ENCODE measurements around the gene MINK1. TPM values are rescaled to one million over a fixed set of nuclear protein-coding genes. Genes with fewer than 3 reads are reported as not detected.
A peak's percentile ranks its signal among the peaks of the same experiment; 100 is the strongest.
"Not testable (repeated sequence)": the region's sequence is repeated elsewhere in the genome, so short reads cannot be mapped to it uniquely, and the experiment has no call there.

The MINK1 gene
- total RNA-seq, 1 experiment from 2014 or later, result 20.0 TPM

DNA sequence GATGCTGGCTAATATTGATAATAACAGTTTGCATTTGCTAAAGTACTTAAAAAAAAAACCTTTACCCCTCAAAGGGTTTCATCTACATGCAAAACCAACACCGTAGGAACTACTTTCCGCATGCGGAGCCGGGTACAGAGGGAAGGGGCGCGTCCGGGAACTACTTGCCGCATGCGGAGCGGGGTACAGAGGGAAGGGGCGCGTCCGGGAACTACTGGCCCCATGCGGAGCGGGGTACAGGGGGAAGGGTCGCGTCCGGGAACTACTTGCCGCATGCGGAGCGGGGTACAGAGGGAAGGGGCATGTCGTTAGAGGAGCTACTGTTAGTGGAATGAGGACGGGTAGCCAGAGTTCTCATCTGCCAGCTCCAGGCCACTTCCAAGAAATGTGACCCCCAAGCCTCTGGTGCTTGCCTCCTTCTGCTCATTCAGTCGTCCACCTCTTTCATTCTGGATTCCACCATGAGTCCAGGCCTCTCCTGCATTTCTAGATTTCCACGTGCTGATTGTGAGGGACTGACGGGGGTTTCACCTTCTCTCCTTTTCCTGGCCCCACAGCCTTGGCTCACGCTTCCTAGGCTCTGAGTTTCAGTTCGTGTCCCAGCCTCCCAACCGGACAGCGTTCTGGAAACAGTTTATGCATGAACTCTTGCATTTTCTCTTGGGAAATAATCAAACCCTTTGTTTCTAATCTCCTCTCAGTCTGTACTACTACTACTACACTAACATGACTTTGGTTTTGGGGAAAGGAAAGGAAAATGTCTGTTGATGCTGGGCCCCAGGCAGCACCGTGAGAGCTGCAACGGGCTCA, 26.9 kb downstream of the MINK1 start:
- peaks cover 19% of the 10 kb centered on the region for H3K4me1 ChIP-seq (replicated peaks)
- H3K4me3 ChIP-seq, result no peak overlapping the region
- no peaks in the 10 kb centered on the region for H3K27me3 ChIP-seq (replicated peaks)
- H3K36me3 ChIP-seq, result peaks cover 9% of the 10 kb centered on the region
- H3K27ac ChIP-seq, result no peak overlapping the region
- H3K9me3 ChIP-seq (replicated peaks), result no peaks in the 10 kb centered on the region
- DNase-seq (ENCODE audit: low read depth in 1 of 2, low spot score in 2 of 2), result no peak

DNA sequence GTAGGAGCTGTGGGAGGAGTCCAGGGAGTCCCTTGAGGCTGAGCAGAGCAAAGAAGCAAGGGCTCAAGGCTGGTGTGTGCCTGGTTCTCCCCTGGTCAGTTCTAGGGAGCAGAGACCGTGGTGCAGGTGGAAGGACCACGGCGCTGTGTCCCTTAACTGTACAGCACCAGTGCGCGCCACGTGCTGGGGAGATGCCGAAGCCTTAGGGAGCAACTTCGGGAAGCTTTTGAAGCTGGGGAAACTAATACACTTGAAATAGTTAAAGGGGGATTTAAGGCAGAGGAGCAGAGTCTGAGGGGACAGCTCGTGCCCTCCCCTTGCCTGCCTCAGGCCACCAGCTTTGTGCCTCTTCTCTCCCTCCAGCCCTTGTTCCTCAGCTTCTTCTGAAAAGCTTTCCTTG, 27.5 kb downstream of the MINK1 start:
- no peaks in the 10 kb centered on the region for H3K9me3 ChIP-seq (replicated peaks)
- no peak overlapping the region for H3K27ac ChIP-seq
- no peaks in the 10 kb centered on the region for H3K27me3 ChIP-seq (replicated peaks)
- DNase-seq (ENCODE audit: low read depth in 1 of 2, low spot score in 2 of 2), result no peak
- H3K4me3 ChIP-seq, result no peak overlapping the region
- peaks cover 9% of the 10 kb centered on the region for H3K36me3 ChIP-seq
- H3K4me1 ChIP-seq (replicated peaks), result peaks cover 19% of the 10 kb centered on the region

DNA sequence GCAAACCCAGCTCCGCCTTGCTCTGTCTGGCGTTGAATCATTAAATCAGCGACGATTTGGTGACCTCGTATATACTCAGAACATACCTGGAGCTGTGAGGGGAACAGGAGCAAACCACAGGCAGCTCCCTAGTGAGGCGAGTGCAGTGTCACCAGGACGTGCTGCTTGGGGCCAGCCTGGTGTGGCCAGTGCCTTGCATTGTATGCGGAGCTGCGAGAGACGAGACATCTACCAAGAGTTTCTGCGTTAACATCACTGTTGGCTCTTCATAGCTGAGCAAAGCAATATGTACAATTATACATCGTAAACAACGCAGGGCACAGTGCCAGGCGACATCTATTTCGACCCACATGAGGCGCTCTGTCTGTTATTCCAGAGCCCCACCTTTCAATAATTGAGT, 27.9 kb downstream of the MINK1 start:
- Histone ChIP-seq H3K36me3 (peaks cover 9% of the 10 kb centered on the region), H3K4me1 (replicated peaks) (peaks cover 19% of the 10 kb centered on the region), H3K9me3 (replicated peaks) (no peaks in the 10 kb centered on the region), H3K27ac (no peak overlapping the region), H3K27me3 (replicated peaks) (no peaks in the 10 kb centered on the region), H3K4me3 (no peak overlapping the region)
- DNase-seq (ENCODE audit: low read depth in 1 of 2, low spot score in 2 of 2), result no peak

DNA sequence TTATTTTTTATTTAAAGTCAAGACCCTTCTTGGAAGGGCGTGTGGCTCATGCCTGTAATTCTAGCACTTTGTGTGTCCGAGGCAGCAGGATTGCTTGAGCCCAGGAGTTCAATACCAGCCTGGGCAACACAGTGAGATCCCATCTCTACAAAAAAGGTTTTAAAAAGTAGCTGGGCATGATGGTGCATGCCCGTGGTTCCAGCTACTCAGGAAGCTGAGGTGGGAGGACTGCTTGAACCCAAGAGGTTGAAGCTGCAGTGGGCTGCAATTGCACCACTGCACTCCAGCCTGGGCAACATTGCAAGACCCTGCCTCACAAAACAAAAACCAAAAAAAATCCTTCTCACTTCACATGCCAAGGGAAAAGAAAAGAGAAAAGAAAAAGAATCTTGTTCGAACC, 29.6 kb downstream of the MINK1 start:
- Histone ChIP-seq H3K4me1 (replicated peaks) (peaks cover 16% of the 10 kb centered on the region), H3K4me3 (no peak overlapping the region), H3K27ac (no peak overlapping the region), H3K36me3 (peaks cover 5% of the 10 kb centered on the region), H3K27me3 (replicated peaks) (no peaks in the 10 kb centered on the region), H3K9me3 (replicated peaks) (no peaks in the 10 kb centered on the region)
- DNase-seq (ENCODE audit: low read depth in 1 of 2, low spot score in 2 of 2), result no peak

DNA sequence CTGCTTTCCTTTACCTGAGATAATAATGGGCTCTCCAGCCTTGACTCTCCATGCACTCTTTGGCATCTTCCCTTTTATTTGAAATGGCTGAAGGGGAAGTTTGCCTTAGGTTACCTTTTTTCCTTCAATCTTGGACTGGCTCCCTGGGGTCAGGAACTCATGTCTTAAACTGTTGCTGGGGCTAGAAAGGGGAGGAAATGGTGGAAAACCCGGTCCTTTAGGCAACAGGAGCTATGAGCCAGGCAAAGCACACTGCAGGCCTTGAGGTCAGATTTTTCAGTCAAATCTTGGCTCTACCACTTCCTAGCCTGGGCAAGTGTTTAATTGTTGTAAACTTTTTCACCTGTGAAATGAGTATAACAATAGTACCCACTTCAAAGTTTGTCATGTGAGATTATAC, 30.2 kb downstream of the MINK1 start:
- Histone ChIP-seq H3K27ac (no peak overlapping the region), H3K4me3 (no peak overlapping the region), H3K36me3 (peaks cover 5% of the 10 kb centered on the region), H3K4me1 (replicated peaks) (peaks cover 10% of the 10 kb centered on the region), H3K27me3 (replicated peaks) (no peaks in the 10 kb centered on the region), H3K9me3 (replicated peaks) (no peaks in the 10 kb centered on the region)
- no peak for DNase-seq (ENCODE audit: low read depth in 1 of 2, low spot score in 2 of 2)

DNA sequence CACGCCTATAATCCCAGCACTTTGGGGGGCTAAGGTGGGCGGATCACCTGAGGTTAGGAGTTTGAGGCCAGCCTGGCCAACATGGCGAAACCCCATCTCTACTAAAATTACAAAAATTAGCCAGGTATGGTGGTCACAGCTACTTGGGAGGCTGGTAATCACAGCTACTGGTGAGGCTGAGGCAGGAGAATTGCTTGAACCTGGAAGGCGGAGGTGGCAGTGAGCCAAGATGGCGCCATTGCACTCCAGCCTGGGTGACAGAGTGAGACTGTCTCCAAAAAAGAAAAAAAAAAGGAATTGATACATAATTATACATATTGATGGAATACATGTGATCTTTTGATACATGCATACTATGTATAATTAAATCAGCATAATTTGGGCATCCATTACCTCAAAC, 34.4 kb downstream of the MINK1 start:
- not testable (repeated sequence) for DNase-seq (ENCODE audit: low read depth in 1 of 2, low spot score in 2 of 2); H3K27me3 ChIP-seq (replicated peaks); H3K4me3 ChIP-seq; H3K4me1 ChIP-seq (replicated peaks); H3K27ac ChIP-seq; H3K36me3 ChIP-seq; H3K9me3 ChIP-seq (replicated peaks)

DNA sequence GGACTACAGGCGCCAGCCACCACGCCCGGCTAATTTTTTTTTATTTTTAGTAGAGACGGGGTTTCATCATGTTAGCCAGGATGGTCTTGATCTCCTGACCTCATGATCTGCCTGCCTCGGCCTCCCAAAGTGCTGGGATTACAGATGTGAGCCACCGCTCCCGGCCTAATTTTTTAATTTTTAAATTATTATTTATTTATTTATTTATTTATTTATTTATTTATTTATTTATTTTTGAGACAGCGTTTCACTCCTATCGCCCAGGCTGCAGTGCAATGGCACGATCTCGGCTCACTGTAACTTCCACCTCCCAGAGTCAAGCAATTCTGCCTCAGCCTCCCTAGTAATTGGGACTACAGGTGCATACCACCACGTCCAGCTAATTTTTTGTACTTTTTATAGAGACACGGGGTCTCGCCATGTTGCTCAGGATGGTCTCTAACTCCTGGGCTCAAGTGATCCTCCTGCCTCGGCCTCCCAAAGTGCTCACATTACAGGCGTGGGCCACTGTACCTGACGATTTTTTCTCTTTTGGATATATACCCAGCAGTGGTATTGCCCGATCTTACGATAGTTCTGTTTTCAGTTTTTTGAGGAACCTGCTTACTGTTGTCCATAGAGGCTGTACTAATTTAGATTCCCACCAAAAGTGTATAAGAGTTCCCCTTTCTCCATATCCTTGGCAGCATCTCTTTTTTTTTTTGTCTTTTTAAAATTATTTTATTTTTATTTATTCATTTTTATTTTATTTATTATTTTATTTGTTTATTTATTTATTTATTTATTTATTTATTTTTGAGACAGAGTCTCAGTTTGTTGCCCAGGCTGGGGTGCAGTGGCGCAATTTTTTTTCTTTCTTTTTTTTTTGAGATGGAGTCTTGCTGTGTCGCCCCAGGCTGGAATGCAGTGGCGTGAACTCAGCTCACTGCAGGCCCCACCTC, 36.2 kb downstream of the MINK1 start:
- H3K4me3 ChIP-seq; DNase-seq (ENCODE audit: low read depth in 1 of 2, low spot score in 2 of 2); H3K27me3 ChIP-seq (replicated peaks): not testable (repeated sequence)

DNA sequence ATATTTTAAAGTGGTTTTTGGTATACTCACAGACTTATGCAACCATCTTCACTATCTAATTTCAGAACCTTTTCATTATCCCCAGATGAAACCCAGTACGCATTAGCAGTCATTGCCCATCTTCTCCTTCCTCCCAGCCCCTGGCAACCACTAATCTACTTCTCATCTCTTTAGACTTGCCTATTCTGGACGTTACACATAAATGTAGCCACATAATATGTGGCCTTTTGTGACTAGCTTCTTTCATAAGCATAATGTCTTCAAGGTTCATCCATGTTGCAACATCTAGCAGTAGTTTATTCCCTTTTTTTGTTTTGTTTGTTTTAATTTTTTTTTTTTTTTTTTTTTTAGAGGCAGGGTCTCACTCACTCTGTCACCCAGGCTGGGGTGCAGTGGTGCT, 37.7 kb downstream of the MINK1 start:
- no peak overlapping the region for H3K4me3 ChIP-seq
- no peaks in the 10 kb centered on the region for H3K36me3 ChIP-seq
- no peak for DNase-seq (ENCODE audit: low read depth in 1 of 2, low spot score in 2 of 2)
- no peaks in the 10 kb centered on the region for H3K9me3 ChIP-seq (replicated peaks)
- no peak overlapping the region for H3K27ac ChIP-seq
- no peaks in the 10 kb centered on the region for H3K4me1 ChIP-seq (replicated peaks)
- no peaks in the 10 kb centered on the region for H3K27me3 ChIP-seq (replicated peaks)

More for the DNA sequence above, 36.2 kb downstream of the MINK1 start:
- not testable (repeated sequence) for H3K36me3 ChIP-seq; H3K9me3 ChIP-seq (replicated peaks); H3K27ac ChIP-seq; H3K4me1 ChIP-seq (replicated peaks)

DNA sequence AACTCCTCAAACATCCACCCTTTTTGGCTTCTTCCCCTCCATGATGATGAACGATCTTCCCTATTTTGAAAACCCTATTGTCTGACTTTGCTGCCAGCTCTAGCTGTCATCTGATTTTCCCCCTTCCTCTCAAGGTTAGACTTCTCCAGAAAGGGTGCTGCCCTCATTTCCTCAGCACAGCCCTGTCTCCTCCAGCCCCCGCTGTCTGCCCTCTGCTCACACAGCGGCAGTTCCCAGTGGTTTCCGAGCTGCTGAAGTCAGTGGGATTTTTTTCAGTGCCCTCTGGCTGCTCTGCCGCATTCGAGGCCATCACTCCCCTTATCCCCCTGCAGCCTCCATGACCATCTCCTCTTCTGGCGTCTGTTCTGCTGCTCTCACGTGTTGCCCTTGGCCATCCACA, 39.6 kb downstream of the MINK1 start:
- no peaks in the 10 kb centered on the region for H3K36me3 ChIP-seq
- H3K27me3 ChIP-seq (replicated peaks), result no peaks in the 10 kb centered on the region
- no peaks in the 10 kb centered on the region for H3K9me3 ChIP-seq (replicated peaks)
- no peak overlapping the region for H3K27ac ChIP-seq
- H3K4me3 ChIP-seq, result no peak overlapping the region
- H3K4me1 ChIP-seq (replicated peaks), result no peaks in the 10 kb centered on the region
- no peak for DNase-seq (ENCODE audit: low read depth in 1 of 2, low spot score in 2 of 2)

DNA sequence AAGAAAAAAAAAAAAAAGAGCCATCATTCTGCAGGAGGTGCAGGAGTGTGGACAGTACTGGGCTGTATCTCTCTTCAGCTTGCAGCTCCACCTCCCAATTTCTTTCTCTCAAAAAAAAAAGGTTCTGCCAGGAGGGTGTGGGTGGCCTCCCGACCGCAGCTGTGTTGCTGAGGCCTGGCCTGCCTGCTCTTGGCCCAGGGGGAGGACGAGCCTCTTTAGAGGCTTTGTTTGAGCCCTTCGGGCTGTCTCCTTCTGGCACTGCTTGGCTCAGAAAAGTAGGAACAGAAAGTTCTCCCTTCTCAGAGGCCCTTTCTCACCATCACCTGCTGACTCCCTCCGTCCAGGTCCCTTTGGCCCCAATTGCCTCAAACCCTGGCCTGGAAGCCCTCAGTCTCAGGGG, 43.9 kb downstream of the MINK1 start:
- H3K27me3 ChIP-seq (replicated peaks), result no peaks in the 10 kb centered on the region
- DNase-seq (ENCODE audit: low read depth in 1 of 2, low spot score in 2 of 2), result no peak
- H3K4me3 ChIP-seq, result no peak overlapping the region
- H3K9me3 ChIP-seq (replicated peaks), result no peaks in the 10 kb centered on the region
- no peak overlapping the region for H3K27ac ChIP-seq
- peaks cover 14% of the 10 kb centered on the region for H3K36me3 ChIP-seq
- H3K4me1 ChIP-seq (replicated peaks), result no peaks in the 10 kb centered on the region

DNA sequence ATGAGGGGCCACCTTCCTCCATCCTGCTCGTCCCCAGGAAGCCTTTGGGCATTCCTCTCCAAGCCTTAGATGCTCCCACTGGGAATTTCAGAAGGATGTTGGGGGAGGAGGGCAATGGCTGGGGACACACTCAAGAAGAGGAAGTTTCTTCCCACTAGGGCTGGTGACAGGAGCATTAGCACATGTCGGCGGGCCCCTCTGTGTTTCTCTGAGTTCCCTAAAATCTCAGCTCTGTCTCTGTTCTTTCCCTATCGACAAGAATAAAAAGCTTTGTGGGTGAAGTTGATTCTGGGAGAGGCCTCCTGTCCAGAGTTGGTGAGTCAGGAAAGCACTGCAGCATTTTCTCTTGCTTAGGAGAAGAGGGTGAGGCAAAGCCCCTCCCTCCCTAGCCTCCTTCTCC, 46.5 kb downstream of the MINK1 start:
- no peak for DNase-seq (ENCODE audit: low read depth in 1 of 2, low spot score in 2 of 2)
- Histone ChIP-seq H3K9me3 (replicated peaks) (no peaks in the 10 kb centered on the region), H3K27me3 (replicated peaks) (no peaks in the 10 kb centered on the region), H3K36me3 (peaks cover 25% of the 10 kb centered on the region), H3K27ac (no peak overlapping the region), H3K4me1 (replicated peaks) (no peaks in the 10 kb centered on the region), H3K4me3 (no peak overlapping the region)

DNA sequence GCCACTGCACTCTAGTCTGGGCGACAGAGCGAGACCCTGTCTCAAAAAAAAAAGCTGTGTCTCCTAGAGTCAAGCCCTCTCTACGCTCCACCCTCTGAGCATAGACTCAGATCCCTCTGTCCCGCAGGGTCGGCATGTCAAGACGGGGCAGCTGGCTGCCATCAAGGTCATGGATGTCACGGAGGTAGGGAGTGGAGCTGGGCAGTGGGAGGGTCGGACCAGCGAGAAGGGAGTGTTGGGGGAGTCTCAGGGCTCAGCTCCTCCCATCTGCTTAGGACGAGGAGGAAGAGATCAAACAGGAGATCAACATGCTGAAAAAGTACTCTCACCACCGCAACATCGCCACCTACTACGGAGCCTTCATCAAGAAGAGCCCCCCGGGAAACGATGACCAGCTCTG, 47.7 kb downstream of the MINK1 start:
- no peak for DNase-seq (ENCODE audit: low read depth in 1 of 2, low spot score in 2 of 2)
- Histone ChIP-seq H3K9me3 (replicated peaks) (no peaks in the 10 kb centered on the region), H3K36me3 (peaks cover 35% of the 10 kb centered on the region), H3K27ac (no peak overlapping the region), H3K4me3 (no peak overlapping the region), H3K4me1 (replicated peaks) (no peaks in the 10 kb centered on the region), H3K27me3 (replicated peaks) (no peaks in the 10 kb centered on the region)

DNA sequence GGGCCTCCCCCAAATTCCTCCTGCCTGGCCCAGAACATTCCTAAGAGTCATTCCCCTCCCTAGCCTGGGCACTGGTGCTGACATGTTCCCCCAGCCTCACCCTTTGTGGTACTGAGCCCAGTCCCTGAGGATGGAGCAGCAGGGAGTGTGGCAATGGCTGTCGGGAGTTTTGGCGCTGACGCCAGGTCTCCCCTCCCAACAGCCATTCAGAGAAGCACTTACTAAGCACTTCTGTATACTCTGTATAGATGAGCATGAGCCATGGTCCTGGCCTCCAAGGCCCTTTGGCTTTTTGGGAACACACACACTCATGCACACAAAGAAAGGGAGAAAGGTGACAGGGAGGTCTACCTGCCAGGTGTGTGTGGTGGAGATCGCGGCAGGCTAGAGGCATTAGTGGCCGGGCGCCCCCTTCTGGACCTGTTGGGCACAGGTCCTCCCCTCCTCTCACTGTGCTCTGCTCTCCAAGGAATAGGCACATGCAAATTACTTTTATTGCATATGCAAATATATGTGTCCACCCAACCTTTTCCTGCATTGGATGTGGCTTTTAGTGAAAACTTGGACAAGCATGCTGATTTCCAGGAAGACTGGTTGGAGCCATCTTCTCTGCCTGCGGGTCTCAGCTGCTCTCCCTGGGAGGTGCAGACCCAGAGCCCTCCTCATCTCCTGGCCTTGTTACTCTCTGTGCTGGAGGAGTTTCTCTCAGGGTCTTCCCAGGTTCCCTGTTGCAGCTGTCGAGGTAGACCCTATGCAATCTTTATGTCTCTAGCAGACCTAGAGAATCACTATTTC, 48.8 kb downstream of the MINK1 start:
- Histone ChIP-seq H3K36me3 (peaks cover 44% of the 10 kb centered on the region), H3K4me3 (no peak overlapping the region), H3K27ac (no peak overlapping the region), H3K27me3 (replicated peaks) (no peaks in the 10 kb centered on the region), H3K4me1 (replicated peaks) (no peaks in the 10 kb centered on the region), H3K9me3 (replicated peaks) (no peaks in the 10 kb centered on the region)
- peak in 1 of 2 experiments; percentile 28 for DNase-seq (ENCODE audit: low read depth in 1 of 2, low spot score in 2 of 2)

All from SJSA1 (cell line).